ENCODE data around the gene FALEC.

The FALEC gene

DNA sequence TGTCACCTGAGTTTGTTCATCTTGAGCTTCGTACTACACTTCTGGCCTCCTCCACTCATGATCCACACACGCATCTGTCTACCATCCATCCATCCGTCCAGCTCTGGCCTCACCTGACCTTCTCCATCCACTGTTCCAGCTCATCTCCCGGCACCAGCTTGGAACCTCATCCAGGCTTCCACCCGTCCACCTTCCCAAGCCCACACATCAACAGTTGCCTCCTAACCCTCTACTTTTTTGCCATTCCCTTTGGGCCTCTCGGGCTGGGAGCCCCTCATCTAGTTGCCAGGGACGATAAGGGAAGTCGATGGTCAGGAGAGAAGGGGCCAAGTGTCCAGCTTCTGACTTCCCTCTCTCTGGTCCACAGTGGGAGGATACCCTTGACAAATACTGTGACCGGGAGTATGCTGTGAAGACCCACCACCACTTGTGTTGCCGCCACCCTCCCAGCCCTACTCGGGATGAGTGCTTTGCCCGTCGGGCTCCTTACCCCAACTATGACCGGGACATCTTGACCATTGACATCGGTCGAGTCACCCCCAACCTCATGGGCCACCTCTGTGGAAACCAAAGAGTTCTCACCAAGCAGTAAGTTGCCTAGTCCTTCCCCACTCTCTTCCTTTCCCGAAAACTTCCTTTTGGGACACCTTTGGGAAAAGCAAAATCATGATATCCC is 3.4 kb upstream of the FALEC start:
- DNase-seq (ENCODE audit: low read depth in 2 of 2), result no peak

DNA sequence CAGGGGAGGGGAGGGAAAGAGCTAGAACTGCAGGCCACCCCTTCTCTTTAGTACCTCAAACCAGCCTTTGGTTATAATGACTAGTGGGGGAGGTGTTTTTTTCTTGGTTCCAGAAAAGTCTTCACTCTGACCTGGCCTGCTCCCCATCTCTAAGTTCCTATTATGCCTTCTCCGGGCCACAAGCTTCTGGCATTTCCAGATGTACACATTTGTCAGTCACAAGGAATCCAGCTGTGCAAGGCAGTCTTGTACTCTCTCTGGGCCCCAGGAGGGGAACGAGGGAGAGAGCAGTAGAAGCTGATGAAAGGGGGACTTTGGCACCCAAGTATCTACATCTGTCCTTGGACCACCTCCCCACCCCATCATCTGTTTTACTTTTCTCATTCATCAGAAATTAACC is 2.7 kb upstream of the FALEC start:
- no peak for DNase-seq (ENCODE audit: low read depth in 2 of 2)

DNA sequence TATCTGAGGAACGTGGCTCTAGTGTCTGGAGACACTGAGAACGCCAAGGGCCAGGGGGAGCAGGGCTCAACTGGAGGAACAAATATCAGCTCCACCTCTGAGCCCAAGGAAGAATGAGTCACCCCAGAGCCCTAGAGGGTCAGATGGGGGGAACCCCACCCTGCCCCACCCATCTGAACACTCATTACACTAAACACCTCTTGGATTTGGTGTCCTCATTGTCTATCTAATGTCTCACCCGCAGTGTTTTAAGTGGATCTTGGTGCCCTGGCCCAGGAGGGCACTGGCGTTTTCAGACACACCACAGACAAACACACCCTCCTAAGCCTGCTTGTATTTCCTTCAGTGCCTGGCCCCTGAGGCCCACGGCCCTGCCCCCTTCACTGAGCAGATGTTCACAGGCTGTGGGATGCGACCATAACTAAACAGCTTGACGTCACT is 2.2 kb upstream of the FALEC start:
- no peak for DNase-seq (ENCODE audit: low read depth in 2 of 2)

DNA sequence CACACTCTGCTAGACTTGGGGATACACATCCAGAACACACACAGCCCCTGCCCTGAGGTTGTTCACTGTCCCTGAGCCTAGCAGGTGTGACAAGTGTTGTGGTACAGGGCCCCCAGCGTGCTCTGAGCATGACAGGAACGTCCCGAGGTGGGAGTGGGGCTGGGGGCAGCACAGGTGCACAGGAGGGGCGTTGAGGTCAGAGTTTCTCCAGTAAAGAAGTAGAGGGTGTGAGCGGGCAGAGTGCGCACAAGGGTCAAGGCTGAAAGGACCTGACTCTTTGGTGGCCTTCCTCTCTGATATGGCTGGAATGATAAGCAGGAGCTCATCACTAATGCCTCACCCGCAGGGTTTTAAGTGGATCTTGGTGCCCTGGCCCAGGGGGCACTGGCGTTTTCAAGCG is 1.3 kb upstream of the FALEC start:
- no peak for DNase-seq (ENCODE audit: low read depth in 2 of 2)

DNA sequence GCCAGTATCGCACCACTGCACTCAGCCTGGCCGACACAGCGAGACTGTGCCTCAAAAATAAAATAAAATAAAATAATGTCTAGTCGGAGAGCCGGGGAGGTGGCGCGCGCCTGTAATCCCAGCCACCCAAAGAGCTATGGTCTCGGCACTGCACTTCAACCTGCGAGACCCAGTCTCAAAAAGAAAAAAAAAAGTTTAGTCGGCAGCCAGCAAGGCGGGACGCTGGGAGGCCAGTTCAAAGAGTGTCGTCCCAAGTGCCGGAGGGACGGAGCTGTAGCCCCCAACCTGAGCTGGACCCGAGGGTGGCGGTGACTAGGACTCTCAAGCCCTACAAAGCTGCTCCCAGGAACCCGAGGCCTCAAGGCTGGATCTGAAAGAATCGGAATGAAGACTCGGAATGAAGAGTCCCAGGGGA is 632 bp upstream of the FALEC start:
- DNase-seq (ENCODE audit: low read depth in 2 of 2), result no peak

DNA sequence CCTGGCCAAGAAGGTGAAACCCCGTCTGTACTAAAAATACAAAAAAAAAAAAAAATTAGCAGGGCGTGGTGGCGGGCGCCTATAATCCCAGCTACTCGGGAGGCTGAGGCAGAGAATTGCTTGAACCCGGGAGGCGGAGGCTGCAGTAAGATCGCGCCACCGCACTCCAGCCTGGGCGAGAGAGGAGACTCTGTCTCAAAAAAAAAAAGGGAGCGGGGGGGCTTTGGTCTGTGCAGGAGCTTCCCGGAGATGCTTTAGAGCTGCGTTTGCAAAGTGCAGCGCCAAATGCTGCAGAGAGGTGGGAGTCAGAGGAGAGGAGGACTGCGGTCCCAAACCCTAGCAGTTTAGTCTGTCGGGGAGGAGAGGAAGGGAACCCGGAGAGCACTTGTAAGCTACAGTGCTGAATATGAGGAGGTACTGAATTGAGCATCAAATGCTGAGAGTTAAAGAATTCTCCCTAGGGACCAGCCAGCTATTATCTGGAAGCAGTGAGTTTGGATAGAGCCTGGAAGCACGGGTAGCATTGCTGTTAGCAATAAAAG is 569 bp downstream of the FALEC start:
- DNase-seq (ENCODE audit: low read depth in 2 of 2), result no peak

DNA sequence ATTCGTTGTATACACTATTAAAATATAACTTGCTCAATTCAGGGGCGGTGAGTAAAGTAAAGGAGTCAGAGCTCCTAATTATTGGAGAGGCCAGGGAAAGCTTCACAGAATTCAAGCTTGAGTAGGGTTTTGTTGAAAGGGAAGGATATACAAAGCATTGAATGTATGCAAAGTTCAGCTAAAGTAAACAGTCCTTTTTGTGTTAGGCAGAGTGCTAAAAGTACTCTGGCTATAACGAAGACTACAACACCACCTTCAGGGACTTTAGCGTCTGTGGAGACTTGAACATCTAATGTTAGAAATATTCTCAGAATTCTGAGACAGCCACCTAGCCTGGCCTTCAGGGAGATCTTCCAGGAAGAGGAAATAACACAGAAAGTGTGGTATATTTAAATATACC is 1.1 kb downstream of the FALEC start:
- no peak for DNase-seq (ENCODE audit: low read depth in 2 of 2)

DNA sequence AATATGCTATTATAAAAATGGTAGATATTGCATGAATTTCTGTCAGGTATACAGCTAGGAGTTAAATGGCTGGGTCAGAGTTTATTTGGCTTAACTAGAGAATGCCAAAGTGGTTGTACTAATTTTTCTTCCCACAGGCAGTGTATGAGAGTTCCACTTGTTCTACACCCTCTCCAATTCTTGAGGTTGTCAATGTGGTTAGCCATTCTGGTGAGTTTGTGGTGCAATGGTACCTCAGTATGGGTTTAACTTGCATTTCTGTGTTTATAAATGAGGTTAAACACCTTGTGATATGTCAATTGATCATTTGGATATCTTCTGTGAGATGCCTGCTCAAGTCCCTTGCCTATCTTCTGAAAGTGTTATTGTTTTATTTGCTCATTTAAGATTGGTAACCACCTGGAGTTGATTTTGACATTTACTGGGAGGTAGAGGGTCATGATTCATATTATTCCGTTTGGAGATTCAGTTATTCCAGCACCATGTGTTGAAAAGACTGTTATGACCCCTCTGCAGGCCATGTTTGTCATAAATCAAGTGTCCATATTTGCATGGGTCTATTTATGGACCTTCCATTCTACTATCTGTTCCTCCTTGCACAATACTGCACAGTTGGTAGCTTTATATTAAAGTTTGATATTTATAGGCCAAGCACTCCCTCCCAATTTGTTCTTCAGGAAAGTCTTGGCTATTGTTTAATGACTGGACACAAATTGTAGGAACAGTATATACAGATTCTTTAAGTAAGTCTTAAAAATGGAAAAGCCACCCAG is 5.8 kb downstream of the FALEC start:
- DNase-seq (ENCODE audit: low read depth in 2 of 2), result no peak

DNA sequence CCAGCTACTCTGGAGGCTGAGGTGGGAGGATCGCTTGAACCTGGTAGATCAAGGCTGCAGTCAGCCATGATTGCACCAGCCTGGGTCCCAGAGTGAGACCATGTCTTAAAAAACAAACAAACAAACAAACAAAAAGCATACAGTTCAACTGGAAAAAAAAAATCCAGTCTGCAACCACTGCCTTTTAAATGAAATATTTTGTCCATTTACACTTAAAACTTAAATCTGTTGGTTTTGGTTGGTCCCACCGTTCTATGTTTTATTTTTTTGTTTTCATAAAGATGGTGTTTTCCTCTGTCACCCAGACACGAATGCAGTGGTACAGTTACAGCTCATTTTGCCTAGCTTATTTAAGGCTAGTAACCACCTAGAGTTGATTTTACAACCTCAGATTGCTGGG is 9.8 kb downstream of the FALEC start:
- no peak for DNase-seq (ENCODE audit: low read depth in 2 of 2)

DNA sequence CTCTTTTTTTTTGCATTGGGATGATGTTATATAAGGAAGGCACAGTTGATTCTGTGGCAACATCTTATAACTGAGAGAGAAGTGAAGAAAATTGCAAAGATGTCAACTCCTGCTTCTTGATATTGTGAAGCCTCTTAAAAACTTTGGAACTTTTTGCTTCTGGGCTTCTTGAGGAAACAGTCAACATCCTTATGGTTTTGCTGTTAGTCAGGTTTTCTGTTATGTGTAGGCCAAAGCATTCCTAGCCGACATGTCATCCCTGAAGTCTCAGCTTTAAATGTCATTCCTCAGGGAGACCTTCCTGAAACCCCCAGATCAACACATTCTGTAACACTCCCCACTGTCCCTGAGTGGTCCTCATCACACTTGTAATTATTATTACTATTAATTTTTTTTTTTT is 12.6 kb downstream of the FALEC start:
- DNase-seq (ENCODE audit: low read depth in 2 of 2), result no peak

DNA sequence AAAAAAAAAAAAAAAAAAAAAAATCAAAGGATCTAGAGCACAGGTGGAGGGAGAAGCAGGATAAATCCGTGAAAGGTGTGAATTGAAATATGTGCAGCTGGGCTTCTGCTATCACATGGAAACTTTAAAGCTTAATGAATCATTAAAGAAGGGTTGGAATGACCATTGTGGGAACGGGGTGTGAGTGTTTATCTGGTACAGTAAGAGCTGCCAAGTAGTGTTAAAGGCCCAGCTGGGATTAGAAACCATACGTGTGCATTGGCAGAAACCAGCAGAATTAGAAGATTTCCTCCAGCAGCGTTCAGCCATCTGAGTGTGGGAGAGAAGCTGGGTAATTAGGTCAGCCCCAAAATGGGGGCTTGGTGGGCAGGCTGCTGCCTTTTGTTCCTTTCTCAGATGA is 13.5 kb downstream of the FALEC start:
- no peak for DNase-seq (ENCODE audit: low read depth in 2 of 2)

DNA sequence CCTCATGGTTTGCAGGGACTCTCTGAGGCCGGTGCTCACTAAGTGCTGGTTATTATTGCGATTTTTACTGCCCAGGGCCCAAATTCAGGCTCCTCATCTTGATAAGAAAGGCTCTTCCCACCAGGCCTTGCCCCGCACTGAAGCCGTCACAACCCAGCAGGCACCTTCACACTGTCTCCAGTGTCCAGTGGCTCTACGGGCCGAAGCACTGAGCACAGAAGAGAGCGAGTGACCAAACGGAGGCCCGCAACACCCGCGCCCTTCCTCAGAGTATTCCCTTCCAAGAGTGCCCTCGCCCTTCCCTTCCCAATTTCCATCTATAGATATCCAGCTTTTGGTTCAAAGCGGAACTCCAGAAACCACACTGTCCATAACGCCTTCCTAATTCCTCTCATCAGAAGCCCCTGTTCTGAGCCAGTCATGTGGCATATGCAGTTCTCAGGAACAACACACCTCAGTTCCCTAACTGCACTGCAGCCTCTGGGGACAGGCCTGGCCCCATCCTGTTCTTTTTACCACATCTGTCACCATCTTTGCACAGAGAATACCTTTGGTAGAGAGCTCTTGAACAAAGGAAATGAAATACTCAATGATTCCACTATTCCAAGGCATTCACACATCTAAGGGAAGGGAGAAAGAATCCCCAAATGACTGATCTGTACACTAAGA is 15.1 kb downstream of the FALEC start:
- DNase-seq (ENCODE audit: low read depth in 2 of 2), result no peak

DNA sequence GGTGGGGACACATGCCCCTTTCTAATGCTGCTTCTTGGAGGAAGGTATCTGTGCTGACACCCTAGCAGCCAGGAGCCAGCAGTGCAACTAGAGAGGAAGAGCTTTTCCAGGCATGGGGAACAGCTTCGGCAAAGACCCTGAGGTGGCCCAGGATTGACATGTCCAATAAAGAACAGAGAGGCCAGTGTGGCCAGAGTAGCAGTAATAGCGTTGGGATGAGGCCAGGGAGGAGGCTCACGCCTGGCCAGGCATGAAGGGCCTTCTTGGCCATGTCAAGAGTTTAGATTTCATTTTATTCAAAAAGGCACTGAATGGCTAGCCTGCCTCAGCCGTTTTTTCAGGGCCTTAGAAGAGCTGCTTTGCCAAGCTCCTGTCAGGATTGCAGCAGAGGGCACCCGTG is 17.3 kb downstream of the FALEC start:
- DNase-seq (ENCODE audit: low read depth in 2 of 2), result no peak

DNA sequence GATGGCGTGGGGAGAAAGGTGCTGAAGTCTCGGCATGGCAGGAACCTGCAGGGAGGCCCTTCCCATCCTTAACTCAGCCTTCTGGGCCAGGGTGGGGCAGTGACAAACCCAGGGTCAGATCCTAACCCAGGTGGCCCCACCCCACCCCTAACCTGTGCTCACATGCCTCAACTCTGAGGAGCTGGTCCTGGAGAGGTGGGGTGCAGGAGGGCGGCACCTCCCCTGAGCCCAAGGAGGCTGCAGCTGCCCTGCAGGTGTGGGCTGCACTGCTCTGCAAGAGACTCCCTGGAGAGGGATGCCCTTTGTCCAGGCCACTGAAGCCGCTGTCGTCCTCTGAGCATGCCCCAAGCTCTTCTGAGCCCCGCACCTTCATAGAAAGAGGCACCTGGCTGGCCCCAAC is 18.4 kb downstream of the FALEC start:
- DNase-seq (ENCODE audit: low read depth in 2 of 2), result no peak

DNA sequence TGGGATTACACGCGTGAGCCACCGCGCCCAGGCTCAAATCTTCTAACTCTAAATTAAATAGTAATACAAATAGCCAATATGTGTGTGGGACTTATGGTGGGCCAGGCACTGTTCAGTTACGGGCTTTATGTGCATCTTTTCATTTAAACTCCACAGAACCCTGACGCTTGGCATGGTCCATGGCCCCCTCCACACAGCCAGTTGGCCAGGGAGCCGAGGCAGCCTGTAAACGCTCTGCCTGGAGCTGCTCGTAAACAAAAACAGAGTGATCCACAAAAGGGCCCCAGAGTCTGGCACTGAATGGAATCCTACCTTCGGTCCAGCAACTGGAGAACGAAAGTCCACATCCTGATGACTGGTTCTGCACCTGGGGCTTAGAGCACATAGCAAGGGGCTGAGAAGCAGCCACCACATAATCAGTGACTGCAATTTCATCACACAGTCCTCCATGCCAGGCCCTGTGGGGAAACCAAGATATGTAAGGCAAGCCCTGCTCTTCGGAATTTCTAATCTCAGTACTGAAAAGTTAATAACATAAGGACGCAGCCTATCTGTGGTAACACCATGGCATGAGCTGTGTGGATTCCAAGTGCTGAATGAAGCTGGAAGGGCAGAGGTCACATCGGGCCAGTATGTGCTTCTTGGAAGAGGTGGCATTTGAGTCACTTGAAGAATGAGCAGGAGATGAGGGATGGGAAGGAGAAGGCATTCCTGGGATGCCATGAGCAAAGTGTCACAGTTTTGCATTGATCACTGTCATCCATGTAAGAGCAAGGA is 20.1 kb downstream of the FALEC start:
- DNase-seq (ENCODE audit: low read depth in 2 of 2), result no peak

DNA sequence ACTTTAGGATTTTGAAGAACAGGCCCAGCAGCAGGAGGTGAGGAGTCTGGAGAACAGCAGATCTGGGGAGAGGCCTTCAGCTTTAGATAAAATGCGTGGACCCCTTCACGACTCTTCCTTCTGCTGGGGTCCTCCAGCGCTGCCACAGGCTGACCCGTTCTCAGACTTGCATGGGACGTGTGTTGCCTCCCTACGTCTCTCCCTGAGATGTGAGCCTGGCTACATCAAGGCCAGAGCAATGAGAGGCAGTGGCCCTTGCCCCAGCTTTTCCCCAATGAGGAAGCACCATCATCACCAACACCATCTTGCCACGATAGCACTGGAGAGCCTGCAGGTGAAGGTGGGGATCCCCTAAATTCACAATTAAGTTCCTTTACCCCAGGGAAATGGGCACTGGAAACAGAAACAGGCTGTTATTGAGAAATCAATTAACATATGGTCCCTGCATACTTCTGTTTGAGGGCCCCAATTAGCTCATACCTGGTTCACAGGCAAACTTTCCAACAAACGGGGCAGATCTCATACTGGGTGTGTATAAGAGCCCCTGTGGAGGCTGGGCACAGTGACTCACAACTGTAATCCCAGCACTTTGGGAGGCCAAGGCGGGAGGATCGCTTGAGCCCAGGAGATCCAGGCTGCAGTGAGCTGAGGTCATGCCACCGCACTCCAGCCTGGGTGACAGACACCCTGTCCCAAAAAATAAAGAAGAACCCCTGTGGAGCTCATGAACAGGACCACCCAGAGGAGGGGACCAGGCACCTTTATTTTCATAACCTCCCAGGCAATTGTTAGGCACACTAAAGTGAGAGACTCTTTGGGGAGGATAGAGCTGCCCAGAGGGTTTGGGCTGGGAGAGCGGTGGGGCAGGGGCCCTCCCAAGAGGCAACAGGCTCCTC is 21.5 kb downstream of the FALEC start:
- no peak for DNase-seq (ENCODE audit: low read depth in 2 of 2)

DNA sequence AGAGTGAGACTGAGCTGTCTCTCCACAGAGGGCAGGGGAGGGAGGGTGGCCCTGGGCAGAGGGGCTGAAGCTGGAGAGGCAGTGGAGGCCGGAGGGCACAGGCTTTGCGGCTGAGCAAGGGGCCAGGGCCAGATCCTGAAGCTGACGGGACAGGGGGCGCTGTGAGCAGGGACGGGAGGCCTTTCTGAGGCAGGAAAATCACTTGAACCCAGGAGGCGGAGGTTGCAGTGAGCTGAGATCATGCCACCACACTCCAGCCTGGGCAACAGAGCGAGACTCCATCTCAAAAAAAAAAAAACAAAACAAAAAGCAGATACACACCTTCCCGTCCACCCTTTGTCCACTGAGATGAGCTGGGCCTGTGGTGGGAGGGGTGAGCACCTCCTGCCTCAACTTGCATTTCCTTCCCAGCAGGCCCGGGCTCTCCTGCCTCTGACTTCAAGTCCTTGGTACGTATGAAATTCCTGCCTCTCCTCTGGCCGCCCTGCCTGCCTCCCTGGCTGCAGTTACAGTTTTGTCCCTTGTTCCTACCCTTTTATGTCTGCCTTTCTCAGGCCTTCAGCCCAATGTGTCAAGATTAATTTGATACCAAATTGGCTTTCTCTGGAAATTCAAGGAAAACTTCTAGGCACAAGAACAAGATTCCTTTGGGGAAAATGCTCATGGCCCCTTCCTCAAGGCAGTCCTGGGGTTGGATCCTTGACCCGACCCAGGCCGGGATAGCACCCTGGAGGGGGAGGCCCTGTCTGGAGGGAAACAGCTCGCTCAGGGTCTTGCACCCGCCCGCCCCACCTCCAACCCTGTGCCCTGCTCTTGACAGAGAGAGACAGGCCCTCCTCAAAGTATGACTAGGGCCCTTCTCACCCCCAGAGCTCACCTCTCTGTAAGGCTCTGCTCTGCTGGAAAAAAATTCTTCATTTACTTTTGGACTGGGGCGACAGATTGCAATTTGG is 22.5 kb downstream of the FALEC start:
- no peak for DNase-seq (ENCODE audit: low read depth in 2 of 2)

DNA sequence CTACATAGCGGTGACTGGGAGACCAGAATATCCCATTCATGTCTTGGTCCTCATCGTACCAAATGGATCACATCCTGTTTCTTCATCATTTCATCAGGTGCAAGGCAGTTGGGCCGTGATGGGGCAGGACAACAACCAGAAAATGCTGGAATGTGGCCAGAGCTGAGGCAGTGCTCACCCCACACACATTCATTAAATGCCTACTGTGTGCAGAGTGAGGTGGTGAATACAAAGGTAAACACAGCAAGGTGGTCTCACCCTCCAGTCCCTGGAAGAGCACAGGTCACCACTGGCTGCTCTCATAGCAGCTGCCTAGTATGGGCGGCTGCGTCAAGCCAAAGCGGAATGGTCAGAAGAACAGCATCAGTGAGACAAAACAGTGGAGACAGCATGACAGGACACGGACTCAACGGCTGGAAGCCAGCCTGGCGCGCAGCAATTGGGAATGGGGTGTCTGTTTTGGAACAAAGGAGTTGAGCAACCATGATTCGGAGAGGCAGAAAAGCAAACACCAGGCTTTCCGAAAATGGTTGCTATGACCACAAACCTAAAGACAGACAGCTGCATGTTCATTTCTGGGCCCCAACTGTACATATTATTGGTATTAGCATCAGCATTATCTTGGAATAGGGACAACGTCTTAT is 28.1 kb downstream of the FALEC start:
- DNase-seq (ENCODE audit: low read depth in 2 of 2), result no peak

DNA sequence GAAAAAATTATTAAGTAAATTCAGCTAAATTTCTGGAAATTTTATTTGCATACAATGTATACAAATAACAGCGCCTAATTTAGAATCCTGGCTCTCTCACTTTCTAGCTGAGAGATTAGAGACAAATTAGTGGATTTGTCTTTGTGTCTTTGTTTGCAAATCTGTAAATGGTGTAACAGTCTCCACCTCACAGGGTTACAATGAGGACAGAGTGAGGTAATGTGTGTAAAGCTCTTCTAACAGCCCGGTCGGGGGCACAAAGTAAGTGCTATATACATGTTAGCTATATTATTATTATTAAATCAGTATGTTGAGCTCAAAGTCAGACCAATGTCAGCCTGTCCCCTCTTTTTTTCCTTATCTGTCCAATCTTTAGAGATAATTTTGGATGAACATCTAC is 28.7 kb downstream of the FALEC start:
- no peak for DNase-seq (ENCODE audit: low read depth in 2 of 2)
